EH (cell line): ENCODE results near the gene PLPP2.
A peak's percentile ranks its signal among the peaks of the same experiment; 100 is the strongest.

ENCODE experiments used
- DNase-seq: peaks from one replicate; pipeline ENCODE4 v3.0.0-alpha.2; 2015; ENCODE audit warnings: low read depth

PLPP2 gene

DNA sequence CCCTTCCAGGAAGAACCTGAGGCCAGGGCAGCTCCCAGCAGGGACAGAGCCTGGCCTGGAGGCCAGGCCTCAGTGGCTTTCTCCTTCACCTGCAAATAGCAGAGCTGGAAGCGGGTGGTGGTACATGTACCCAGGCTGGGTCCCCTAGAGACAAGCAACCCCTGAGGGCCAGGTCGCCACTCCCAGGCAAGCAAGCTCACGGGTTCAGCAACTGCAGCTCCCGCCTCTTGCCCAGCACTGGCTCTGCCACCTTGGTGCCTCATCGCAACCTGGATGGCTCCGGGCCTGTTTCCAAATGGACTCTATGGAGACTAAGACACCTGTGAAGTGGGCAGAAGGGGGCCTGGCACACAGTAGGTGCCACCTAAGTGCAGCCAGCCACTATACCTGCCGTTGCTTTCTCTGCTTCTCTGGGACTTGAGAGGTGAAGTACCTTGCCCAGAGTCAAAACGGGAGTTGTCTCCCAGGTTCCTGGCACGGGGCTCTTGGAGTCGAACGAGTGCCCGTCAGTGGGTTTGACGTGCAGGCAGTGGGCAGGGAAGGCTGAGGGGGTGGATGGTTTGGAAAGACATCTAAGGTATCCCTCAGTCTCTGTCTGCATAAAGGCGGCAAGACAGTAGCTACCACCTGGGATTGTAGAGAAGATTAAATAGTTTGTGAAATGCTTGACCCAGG, 2.4 kb upstream of the PLPP2 start:
- no peak for DNase-seq

GRCh38 chr19:292951-293350, 1.7 kb upstream of the PLPP2 start:
- DNase-seq: no peak

- DNase-seq: no peak
These were observed 1.2 kb upstream of the PLPP2 start for GRCh38 chr19:292281-292884.

DNA sequence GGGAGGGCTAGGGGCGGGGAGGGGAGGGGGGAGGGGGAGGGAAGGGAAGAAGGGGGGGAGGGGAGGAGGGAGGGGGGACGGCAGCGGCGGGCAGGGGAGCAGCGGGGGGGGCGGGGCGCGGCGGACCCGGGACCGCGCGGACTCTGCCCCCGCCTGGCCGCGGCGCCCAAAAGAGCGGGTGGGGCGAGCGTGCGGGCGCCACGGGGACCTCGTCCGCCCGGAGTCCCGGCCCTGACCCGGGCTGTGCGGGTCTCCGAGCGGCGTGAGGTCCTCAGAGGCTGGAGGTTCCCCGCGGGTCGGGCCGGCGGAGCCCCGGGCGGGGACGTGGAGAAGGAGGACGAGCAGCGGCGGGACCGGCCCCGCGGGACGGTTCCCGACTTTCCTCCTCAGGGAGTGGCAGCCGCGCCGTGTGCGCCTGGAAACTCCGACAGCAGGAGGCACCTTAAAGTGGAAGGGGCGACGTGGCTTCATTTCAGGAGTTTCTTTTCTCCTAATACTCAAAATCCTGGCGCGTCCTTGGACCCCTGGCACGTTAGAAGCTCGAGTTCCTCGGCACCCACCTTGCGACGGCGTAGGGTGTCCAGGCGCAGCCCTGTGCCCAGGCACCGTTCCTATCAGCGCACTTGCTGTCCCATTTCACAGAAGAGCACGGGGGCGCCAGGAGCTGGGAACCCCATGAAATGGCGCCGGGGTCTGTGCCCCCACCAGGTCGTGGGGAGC, 518 bp upstream of the PLPP2 start:
- DNase-seq: peak; percentile 13

DNA sequence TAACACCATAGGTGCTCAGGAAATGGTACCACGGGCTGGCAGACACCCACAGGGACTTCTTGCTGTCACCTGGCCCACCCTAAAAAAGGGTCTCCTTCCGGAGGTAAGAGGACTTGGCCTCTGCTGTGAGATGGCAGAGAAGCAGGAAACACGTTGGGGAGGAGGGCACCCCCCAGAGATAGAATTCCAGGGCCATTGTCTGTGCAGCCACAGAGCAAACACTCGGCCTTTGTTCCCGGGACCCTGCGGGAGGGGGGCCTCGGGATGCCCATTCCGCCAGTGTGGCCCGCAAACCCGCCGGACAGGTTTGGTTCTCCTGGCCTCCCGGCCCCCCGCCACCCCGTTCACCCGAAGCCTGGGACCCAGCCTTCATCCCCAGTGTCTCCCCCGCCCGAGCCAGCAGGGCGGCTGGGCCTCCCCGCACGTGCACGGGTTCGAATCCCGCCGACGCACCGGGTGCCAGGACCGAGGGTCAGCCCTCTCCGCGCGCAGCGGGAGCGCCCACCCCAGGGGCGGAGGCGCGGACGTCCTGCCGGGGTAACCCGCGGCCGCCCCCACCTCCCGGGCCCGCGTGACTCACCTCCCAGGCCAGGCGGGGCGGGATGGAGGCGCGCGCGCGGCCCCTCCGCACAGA, 714 bp downstream of the PLPP2 start:
- peak; percentile 37 for DNase-seq

DNA sequence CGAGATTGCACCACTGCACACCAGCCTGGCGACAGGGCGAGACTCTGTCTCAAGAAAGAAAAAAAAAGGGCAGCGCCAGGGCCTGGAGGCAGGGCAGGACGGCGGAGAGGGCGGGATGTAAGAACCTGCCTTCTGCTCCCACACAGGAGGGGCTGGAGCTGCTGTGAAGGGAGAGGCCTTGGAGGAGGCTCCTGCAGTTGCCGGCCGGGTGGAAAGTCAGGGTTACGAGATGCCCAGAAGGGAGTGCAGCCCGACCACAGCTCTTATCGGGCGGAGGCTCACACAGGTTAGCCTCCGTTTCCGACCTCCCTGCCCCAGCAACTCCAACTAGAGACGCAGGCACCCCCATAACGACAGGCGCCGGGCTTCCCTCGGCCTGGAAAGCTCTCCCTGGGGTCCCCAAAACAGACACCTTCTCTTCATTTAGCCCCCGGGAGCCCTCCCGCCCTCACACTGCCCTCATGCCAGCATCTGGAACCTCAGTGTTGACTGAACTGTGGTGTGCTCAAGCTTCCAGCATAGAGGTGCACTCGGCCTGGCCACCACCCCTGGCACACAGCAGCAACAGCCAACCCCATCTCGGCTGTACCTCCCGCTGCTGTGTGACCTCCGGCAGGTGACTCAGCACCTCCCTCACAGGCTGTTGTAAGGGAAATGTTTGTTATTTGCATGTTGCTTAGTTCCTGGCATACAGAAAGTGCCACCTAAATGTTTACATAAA, 1.4 kb downstream of the PLPP2 start:
- DNase-seq: peak; percentile 36

DNA sequence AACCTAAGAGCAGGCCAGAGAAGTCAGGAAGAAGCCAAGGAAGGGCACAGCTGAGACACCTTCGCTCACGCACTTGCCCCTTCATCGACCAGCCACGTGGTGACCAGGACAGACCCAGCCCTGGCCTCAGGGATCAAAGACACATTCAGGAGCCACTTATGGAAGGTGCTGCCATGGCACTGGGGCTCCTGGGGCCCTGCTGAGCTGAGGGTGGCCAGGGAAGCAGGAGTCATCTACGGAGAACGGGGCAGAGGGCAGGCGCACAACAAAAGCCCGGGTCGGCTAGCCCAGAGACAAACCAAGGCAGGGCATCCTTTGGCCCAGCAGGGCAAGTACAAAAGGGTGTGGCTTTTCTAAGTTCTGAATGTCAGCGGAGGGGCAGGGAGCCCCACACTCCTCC, 2.3 kb downstream of the PLPP2 start:
- no peak for DNase-seq

GRCh38 chr19:287381-287871, 3.8 kb downstream of the PLPP2 start:
- DNase-seq: no peak

DNA sequence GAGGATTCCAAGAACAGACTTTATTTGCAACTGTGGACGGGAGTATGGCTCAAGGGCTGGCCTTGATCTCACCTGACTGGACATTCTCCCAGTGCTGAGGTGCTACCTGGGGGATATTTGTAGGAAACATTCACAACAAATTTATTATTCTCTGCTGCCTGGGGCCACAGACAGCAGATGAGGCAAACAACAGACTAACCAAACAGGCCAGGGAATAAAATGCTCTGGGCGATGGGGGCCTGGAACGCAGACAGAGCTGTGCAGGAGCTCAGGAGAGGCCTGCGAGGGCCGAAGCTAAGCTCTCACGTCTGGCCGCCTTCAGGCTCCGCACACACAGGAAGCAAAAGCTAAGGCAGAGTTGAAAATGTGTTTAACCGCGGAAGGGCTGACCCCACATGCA, 7.8 kb downstream of the PLPP2 start:
- no peak for DNase-seq

- DNase-seq: no peak
These were observed 8.7 kb downstream of the PLPP2 start for GRCh38 chr19:282501-282900.

GRCh38 chr19:281992-282391, 9.2 kb downstream of the PLPP2 start:
- DNase-seq: no peak

DNA sequence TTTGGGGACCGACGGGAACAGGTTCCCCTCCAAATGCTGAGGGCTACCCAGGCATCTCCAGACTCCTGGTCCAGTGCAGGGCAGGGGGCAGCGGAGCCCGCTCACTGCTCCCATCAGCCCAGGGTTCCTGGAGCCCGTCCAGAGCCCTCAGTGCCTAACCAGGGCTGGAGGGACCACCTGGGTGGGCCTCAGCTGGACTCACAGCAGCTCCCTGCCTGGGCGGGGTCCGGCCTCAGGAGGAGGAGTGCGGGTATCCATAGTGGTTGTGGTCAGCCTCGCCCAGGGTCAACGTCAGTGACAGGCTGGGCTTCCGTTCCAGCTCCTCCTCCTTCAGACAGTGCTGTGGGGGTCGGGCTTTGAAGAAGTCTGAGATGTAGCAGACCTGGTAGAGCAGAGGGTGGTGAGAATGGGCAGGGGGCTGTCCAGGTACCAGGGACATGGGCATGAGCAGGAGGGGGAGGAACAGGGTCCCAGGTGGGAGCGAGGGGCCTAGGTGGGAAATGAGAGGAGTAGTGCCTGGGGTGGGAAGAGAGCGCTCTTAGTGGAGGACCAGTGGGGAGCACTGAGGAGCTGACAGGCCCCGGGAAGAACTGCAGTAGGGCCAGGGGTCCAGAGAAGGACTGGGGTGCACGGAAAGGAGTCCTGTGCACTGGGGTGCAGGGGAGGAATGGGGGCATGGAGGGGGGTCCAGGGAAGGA, 9.9 kb downstream of the PLPP2 start:
- no peak for DNase-seq

- no peak for DNase-seq
These were observed 10.6 kb downstream of the PLPP2 start for GRCh38 chr19:280541-281009.

DNA sequence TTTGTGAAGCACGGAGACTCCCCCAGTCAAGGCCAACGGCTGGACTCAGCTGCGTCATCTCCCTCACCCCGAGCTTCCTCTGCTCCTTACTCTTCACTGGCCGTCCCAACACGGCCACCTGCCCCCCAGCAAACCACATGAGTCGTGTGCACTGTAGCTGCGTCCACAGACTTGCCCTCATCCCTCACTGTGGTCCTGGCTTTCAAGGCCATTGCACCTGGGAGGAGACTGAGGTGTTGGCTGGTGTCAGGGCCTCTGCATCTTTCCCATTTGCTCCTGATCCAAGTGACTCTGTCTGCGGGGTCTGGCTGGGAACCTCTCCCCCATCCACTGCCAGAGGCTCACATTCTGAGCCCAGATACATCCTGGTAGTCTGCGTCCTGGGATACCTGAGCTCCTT, 11.5 kb downstream of the PLPP2 start:
- DNase-seq: no peak

DNA sequence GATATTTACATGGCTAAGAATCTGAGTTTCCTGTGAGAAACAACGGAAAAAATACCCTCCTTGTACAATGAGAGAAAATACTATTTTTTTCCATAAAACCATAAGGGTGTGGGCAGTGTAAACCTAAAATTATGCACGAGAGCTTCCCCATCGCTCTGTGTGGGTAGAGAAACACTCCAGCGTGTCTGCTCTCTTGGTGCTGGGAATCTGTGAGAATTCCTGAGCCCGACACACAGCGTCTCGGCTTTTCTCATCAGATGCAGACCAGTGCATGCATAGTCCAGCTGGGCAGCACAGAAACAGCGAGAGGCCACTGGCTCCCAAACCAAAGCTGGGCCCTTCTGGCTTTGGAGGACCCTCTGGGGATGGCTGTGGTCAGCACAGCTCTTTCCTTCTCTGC, 12.0 kb downstream of the PLPP2 start:
- no peak for DNase-seq

GRCh38 chr19:277581-278165, 13.5 kb downstream of the PLPP2 start:
- DNase-seq: peak; percentile 54

DNA sequence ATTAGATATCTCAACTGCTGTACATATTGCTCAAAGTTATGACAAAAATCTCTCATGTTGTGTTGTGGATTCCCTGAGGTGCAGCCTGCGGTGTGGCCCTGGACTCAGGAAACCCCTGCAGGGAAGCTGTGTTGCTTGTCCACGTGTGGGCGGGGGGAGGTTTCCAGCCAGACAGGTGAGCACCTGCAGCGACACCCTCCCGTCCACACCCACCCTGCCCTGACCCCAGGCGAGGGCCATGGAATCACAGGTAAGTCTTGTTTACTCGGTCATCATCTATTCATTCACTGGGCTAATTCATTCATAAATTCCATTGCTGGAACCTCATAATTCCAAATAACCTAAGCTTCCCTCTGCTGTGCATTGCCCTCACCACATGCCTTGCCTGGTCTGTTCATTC, 14.1 kb downstream of the PLPP2 start:
- DNase-seq: no peak

DNA sequence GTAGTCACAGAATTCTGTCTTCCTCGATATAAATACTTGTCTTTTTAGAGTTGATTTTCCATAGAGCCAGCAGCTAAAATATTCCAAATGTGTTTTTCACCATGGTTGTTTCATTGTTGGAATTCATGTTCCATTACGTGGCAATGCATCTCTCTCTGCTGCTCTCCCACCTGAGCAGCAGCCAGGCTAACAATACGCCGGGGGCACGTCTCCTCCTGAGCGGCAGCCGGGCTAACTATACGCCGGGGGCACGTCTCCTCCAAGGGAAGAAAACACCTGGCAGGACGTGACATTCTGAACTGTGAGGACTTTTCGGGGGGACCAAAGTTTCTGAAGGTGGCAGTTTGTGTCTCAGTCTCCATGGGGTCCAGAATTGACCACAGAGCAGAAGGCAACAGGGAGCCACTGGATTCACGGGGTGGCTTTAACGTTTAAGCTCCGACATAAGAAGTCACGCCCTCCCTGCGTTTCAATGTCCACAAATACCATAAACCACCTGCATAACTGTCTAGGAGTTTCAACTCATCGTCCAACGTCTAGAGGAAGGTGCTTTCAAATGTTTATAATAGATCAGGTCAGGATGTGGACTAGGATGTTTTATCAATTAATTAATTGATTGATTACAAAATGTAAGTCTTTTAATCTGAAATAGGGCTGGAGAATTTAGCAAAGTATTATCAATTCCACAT, 15.1 kb downstream of the PLPP2 start:
- DNase-seq: no peak

DNA sequence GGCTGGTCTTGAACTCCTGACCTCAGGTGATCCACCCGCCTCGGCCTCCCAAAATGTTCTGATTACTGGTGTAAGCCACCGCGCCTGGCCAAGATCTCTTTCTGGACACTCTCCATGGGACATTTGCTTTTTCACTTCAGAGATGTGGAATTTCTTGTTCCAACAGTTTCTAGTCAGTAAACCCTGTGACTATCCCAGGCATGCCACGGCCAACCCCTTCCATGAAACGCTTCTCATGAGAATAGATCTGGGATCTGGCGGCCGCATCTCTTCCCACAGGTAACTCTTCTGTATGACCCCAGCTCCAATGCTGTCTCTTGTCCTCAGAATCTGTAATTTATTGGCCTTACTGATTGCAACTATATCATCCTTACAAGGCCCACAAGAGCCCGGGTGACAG, 16.2 kb downstream of the PLPP2 start:
- DNase-seq: no peak

- DNase-seq: no peak
These were observed 17.8 kb downstream of the PLPP2 start for GRCh38 chr19:273393-273792.
